OCI-M1 (cell line): ENCODE results near the gene RAB20.
A peak's percentile ranks its signal among the peaks of the same experiment; 100 is the strongest.

Source experiments
- DNase-seq: peaks from one replicate; lab custom pipeline; 2025; lab: John Stamatoyannopoulos, UW

The RAB20 gene

DNA sequence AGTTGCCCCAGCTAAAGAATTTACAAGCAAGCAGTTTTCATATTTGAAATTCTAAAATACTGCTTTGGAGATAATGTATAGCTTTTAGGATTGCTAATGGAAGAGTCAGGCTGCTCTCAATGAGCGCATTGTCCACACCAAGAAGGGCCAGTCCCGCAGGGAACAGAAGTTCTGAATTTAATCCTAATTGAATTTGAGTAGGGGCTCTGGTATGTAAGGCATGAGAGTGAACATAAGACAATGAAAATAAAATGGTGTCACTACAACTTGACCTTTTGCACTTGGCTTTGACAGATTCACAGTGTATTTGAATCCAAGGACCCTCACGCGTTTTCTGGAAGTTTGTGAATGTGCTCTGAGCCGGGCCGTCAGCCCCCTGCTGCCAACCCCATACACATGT is 32.6 kb downstream of the RAB20 start:
- no peak for DNase-seq

DNA sequence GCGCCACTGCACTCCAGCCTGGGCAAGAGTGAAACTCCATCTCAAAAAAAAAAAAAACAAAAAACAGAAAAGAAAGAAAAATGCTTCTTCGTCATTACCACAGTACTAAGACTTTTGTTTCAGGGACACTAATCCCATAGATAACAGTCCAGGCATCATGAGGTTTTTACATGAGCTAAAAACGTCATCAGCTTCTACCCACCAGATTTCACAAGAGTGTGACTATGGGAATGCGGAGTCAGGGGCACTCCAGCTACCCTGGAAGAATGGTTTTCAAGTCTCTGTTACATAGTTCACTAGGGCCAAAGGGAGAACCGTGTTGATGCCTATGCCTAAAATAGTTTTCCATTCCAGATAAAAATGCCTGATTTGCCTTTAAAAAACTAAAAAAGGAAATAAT is 33.2 kb downstream of the RAB20 start:
- DNase-seq, result peak; percentile 34

DNA sequence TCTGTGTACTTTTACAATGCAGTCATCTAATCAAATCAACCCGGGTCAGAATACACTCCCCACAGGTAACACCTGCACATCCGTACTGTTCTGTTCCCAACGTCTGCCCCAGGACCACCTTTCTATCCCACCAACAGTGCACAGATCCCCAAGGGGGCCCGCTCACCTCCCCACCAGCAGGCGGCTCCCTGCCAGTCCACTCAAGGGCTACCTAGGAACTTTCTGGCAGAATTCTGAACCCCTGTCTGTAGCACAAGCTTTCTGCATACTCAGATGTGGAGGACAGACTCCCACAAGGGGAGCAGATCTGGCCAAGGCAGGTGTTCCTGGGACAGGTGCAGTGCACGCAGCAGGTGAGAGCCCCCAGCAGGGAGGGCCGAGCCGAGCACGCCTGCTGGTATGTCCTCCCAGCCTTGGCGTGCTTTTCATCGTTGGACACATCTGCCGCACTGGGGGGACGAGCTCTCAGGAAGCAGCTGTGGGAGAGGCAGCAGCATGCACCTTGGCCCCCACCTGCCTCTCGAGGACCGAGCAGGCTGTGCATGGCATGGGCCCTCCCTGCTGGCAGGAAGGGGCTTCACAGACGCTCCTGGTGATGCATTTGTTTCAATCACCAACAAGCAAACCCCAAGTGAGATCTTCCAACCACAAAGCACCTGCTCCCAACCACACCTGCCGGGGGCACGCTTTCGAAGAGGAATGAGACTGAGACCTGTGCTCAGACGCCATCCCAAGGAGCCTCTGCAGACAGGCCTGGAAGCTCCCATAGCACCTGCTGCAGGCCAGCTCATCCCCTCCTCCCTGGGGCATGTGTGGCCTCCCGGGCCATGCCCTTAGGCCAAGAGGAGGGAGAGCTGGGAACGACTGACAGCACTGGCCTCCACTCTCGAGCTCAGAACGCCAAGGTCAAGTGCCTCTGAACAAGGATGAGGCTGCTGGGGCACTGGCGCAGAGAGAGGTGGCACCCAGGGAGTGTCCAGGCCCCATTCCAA is 35.9 kb downstream of the RAB20 start:
- DNase-seq, result no peak

GRCh38 chr13:110524541-110525257 is 36.8 kb downstream of the RAB20 start:
- no peak for DNase-seq

GRCh38 chr13:110523838-110524540 is 37.5 kb downstream of the RAB20 start:
- no peak for DNase-seq

DNA sequence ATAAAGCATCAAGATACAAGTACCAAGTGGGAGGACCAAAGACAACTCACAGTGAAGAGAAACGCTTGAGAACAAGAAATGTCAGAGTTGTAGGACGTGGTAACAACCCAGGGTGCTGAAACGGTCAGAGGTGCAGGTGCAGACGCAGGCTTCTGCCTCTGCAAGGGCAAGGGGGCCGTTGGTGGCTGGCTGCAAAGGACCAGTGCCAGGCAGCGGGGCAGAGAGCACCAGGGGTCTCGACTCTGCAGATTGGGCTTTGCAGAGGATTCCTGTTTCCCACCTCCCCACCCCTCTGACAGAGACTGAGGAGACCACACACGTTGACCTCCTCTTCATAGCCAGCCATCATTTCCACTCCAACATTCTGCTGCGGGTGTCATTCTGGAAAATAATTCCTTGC is 38.3 kb downstream of the RAB20 start:
- no peak for DNase-seq

DNA sequence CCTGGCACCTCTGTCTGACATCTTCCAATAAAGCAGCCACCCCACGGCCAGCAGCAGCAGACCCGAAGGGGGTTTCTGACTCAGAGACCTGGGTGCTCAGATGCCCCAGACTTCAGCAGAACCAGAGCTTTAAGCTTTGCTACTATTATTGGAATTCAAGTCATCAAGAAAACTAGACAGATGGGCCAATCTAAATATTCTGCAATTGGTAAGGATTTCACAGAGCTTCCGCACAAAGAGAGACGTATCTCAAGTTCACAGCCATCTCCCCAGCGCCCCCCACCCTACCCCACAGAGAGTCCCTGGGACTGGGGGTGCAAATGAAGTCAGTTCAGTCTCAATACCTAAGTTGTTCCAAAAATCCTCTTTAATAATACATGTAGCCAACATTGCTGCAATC is 38.8 kb downstream of the RAB20 start:
- no peak for DNase-seq

- no peak for DNase-seq
Measured at GRCh38 chr13:110521946-110522345, 39.6 kb downstream of the RAB20 start.

DNA sequence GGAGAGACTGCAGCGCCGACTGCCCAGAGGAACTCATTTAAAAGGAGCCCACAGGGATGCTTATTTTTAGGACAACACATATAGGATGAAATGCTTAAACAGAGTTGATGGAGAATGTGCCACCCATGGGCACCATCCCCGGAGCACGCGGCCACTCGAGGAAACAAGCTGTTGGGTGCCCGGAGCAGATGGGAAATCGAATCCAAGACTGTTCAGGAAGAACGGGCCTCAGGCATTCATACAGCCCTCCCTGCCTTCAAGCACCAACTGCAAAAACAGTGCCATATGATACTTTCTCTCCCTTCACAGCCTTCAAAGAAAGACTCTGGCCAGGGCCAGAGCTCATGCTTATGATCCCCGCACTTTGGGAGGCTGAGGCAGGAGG is 40.2 kb downstream of the RAB20 start:
- DNase-seq, result no peak

- DNase-seq, result no peak
Measured at GRCh38 chr13:110520431-110521295, 40.9 kb downstream of the RAB20 start.

DNA sequence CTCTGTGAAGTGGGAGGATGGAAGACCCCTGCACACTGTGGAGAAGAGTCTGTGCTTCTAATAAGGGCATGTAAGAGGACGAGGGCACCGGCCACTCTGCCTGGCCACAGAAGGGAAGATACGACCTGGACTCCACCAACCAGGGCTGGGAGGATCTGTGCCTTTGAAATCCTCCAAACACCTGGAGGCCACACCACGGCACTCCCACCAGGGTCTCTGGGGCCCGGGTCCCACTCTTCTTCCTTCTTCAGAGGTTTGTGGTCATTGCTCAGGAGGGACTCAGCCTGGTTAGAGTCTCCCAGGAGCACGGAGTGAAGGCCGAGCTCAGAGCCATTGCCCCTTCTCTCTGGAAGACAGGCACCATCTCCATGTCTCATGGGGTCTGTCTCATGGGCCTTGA is 42.0 kb downstream of the RAB20 start:
- no peak for DNase-seq

- no peak for DNase-seq
Measured at GRCh38 chr13:110519046-110519445, 42.5 kb downstream of the RAB20 start.

DNA sequence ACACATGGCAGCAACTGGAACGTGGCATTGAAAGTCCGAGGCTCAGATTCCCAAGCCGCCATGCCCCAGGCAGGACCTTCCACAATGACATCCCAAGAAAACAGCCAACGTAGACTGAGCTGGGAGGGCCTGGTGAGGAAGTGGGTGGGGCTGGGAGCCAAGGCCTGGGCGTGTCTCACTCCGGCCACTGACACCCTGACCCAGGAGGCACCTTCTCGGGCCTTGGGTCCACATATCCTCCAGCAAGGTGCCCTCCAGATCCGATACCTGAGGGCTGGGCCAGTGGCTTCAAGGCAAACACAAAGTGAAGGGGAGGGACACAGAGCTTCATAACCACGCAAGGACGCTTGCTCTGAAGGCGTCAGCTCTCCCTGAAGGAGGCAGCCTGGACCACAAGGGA is 43.0 kb downstream of the RAB20 start:
- DNase-seq, result no peak

GRCh38 chr13:110518226-110518525 is 43.3 kb downstream of the RAB20 start:
- no peak for DNase-seq

- no peak for DNase-seq
Measured at GRCh38 chr13:110517505-110518225, 43.9 kb downstream of the RAB20 start.

DNA sequence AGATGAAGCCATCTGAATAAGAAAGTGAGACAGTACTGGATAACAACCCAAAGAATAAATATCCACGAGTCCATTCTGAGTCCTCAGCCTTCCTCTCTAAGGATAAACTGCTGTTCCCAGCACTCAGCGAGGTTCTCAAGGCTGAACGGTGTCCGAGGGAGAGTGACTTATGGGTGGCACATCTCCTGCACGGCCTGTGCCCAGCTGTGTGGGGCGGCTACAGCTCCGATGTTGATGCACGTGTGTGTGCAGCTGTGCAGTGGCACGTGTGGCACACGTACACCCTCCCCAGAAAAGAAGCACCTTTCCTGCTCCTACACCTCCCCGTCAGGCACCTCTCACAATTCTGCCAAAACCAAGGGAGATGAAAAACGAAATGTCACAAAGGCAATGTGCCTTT is 45.0 kb downstream of the RAB20 start:
- no peak for DNase-seq

- DNase-seq, result no peak
Measured at GRCh38 chr13:110512198-110512740, 49.3 kb downstream of the RAB20 start.

GRCh38 chr13:110511509-110512181 is 49.9 kb downstream of the RAB20 start:
- no peak for DNase-seq

GRCh38 chr13:110509971-110510786 is 51.3 kb downstream of the RAB20 start:
- DNase-seq, result peak; percentile 96
